Immature natural killer cell (primary cell): ENCODE data around the gene SELENOP. TPM values are rescaled to one million over a fixed set of nuclear protein-coding genes. Genes with fewer than 3 reads are reported as not detected.

Experiments
- DNase-seq, 3 donors: peaks; one replicate each; pipeline ENCODE4 v3.0.0; 2022; ENCODE audit warnings: mixed read lengths in 1 of 3
- H3K27ac Mint-ChIP-seq, 6 donors: one replicate each; pipeline ENCODE4 v1.8.0; 2020; ENCODE audit warnings: mixed read lengths in 6 of 6, mild to moderate bottlenecking in 5 of 6, inconsistent platforms in 4 of 6, moderate library complexity in 3 of 6
- H3K27me3 Mint-ChIP-seq, 3 donors: one replicate each; pipeline ENCODE4 v1.8.0; 2020 to 2021; ENCODE audit warnings: low read depth in 3 of 3, mild to moderate bottlenecking in 3 of 3, mixed read lengths in 3 of 3, moderate library complexity in 3 of 3, inconsistent platforms in 1 of 3
- H3K36me3 Mint-ChIP-seq, 3 donors: one replicate each; pipeline ENCODE4 v1.8.0; 2020; ENCODE audit warnings: mixed read lengths in 3 of 3, inconsistent platforms in 2 of 3, mild to moderate bottlenecking in 2 of 3
- H3K4me1 Mint-ChIP-seq, 2 donors: one replicate each; pipeline ENCODE4 v1.8.0; 2020; ENCODE audit warnings: inconsistent platforms in 2 of 2, mild to moderate bottlenecking in 2 of 2, mixed read lengths in 2 of 2, moderate library complexity in 1 of 2
- H3K4me3 Mint-ChIP-seq, 5 donors: one replicate each; pipeline ENCODE4 v1.8.0; 2020; ENCODE audit warnings: mild to moderate bottlenecking in 5 of 5, mixed read lengths in 5 of 5, inconsistent platforms in 3 of 5, moderate library complexity in 3 of 5
- H3K9me3 Mint-ChIP-seq, 6 donors: one replicate each; pipeline ENCODE4 v1.8.0; 2020; ENCODE audit warnings: mild to moderate bottlenecking in 6 of 6, mixed read lengths in 6 of 6, inconsistent platforms in 4 of 6, moderate library complexity in 3 of 6
- polyA plus RNA-seq, 3 donors: library from polyadenylated mRNA; unstranded; fragments of 300-500 nt; fragmentation: Illumina TruSeq; gene quantifications; one replicate each; pipeline ENCODE4 v1.2.3, GENCODE V29; 2021

SELENOP gene
- polyA plus RNA-seq, 3 donors from 2014 or later = 0.61 to 2.1 TPM; not detected in 1

GRCh38 chr5:42761791-42762190 lies 49.9 kb downstream of the SELENOP start:
- peaks cover 0 to 7% (median 6%) of the 10 kb centered on the region in 3 donors for H3K36me3 Mint-ChIP-seq
- peaks cover 0 to 3% (median 0%) of the 10 kb centered on the region in 6 donors for H3K9me3 Mint-ChIP-seq
- no peak overlapping the region for H3K27ac Mint-ChIP-seq

GRCh38 chr5:42760426-42760825 lies 51.3 kb downstream of the SELENOP start:
- Mint-ChIP-seq H3K27me3 (peaks cover 3 to 19% (median 3%) of the 10 kb centered on the region in 3 donors), H3K4me1 (peaks cover 8 to 15% of the 10 kb centered on the region in 2 donors), H3K27ac (no peak overlapping the region), H3K36me3 (peaks cover 0 to 7% (median 6%) of the 10 kb centered on the region in 3 donors), H3K9me3 (peaks cover 0 to 3% (median 0%) of the 10 kb centered on the region in 6 donors), H3K4me3 (no peak overlapping the region)
- no peak for DNase-seq

More at GRCh38 chr5:42761791-42762190, 49.9 kb downstream of the SELENOP start:
- no peak overlapping the region for H3K4me3 Mint-ChIP-seq
- peaks cover 3 to 20% (median 3%) of the 10 kb centered on the region in 3 donors for H3K27me3 Mint-ChIP-seq
- peaks cover 8 to 10% of the 10 kb centered on the region in 2 donors for H3K4me1 Mint-ChIP-seq
- no peak for DNase-seq

- Mint-ChIP-seq H3K27me3 (peaks cover 3 to 16% (median 3%) of the 10 kb centered on the region in 3 donors), H3K36me3 (peaks cover 0 to 6% (median 4%) of the 10 kb centered on the region in 3 donors), H3K4me1 (peaks cover 8 to 15% of the 10 kb centered on the region in 2 donors), H3K9me3 (peaks cover 0 to 3% (median 0%) of the 10 kb centered on the region in 6 donors), H3K27ac (no peak overlapping the region), H3K4me3 (no peak overlapping the region)
- no peak for DNase-seq
These were observed 52.2 kb downstream of the SELENOP start for GRCh38 chr5:42759456-42759855.

- peak within 1 kb of the TSS; percentile 81 to 87 (median 83) for H3K4me3 Mint-ChIP-seq
These were observed 54.8 kb downstream of the SELENOP start, which contains the start of gene CCDC152 for GRCh38 chr5:42756606-42757601. Gene CCDC152, plus strand, starts transcription at chr5:42756818. Its CDS starts 2,304 bp downstream, at chr5:42759122.

GRCh38 chr5:42753099-42753498 lies 58.6 kb downstream of the SELENOP start:
- Mint-ChIP-seq H3K27ac (no peak overlapping the region), H3K9me3 (peaks cover 0 to 3% (median 0%) of the 10 kb centered on the region in 6 donors), H3K36me3 (no peaks in the 10 kb centered on the region), H3K4me3 (no peak overlapping the region), H3K4me1 (peaks cover 16 to 27% of the 10 kb centered on the region in 2 donors), H3K27me3 (peaks cover 2 to 6% (median 3%) of the 10 kb centered on the region in 3 donors)
- no peak for DNase-seq

More at GRCh38 chr5:42756606-42757601, 54.8 kb downstream of the SELENOP start, which contains the start of gene CCDC152:
- peaks cover 0 to 3% (median 0%) of the 10 kb centered on the region in 6 donors for H3K9me3 Mint-ChIP-seq
- peak; percentile 9 to 27 (median 11) for DNase-seq
- H3K27me3 Mint-ChIP-seq = peaks cover 2 to 16% (median 3%) of the 10 kb centered on the region in 3 donors
- H3K4me1 Mint-ChIP-seq = peaks cover 8 to 15% of the 10 kb centered on the region in 2 donors
- H3K27ac Mint-ChIP-seq = peak within 1 kb of the TSS in 4 of 6 donors; percentile 9 to 83 (median 66)
- peaks cover 0 to 6% (median 3%) of the 10 kb centered on the region in 3 donors for H3K36me3 Mint-ChIP-seq

- Mint-ChIP-seq H3K36me3 (no peaks in the 10 kb centered on the region), H3K4me1 (peaks cover 8 to 12% of the 10 kb centered on the region in 2 donors), H3K27ac (no peak overlapping the region), H3K9me3 (no peaks in the 10 kb centered on the region), H3K27me3 (no peaks in the 10 kb centered on the region), H3K4me3 (no peak overlapping the region)
- DNase-seq = no peak
These were observed 60.6 kb downstream of the SELENOP start for GRCh38 chr5:42751044-42751443.

GRCh38 chr5:42750507-42750906 lies 61.2 kb downstream of the SELENOP start:
- Mint-ChIP-seq H3K9me3 (no peaks in the 10 kb centered on the region), H3K27ac (no peak overlapping the region), H3K4me1 (peaks cover 8 to 12% of the 10 kb centered on the region in 2 donors), H3K36me3 (no peaks in the 10 kb centered on the region), H3K27me3 (no peaks in the 10 kb centered on the region), H3K4me3 (no peak overlapping the region)
- DNase-seq = no peak

Other genes starting within 250 kb of the SELENOP start
- gene CCDC152, start 55.1 kb downstream of the SELENOP start, polyA plus RNA-seq = 1 to 10 TPM; 1.7 to 3.1 (median 2.5) TPM
- gene ANXA2R, start 228.4 kb upstream of the SELENOP start, polyA plus RNA-seq = 10 to 100 TPM; 35.3 to 53.0 (median 44.3) TPM